Sigmoid colon (tissue), 4 donors: ENCODE data around the gene CLCN5.

ENCODE experiments used
- CTCF ChIP-seq, 4 experiments: fragments of 450-650 bp in 3 of 4; fragments of 200-600 bp in 1 of 4; IDR thresholded peaks; one replicate each; pipeline ENCODE4 v1.5.1; 2016 to 2019; ENCODE audit warnings: antibody characterized with exemption in 4 of 4, mild to moderate bottlenecking in 3 of 4, moderate library complexity in 2 of 4
- EP300 ChIP-seq, 4 donors: sonication (generic); formaldehyde crosslinking; IDR thresholded peaks; one replicate each; pipeline ENCODE4 v1.6.1; 2017; ENCODE audit warnings: antibody characterized with exemption in 4 of 4

- no peak for TF ChIP-seq CTCF (IDR thresholded peaks at IDR 0.05)
- no peak for TF ChIP-seq EP300 (IDR thresholded peaks at IDR 0.05)
Measured at GRCh38 chrX:50068893-50069292, 146.5 kb downstream of the CLCN5 start.
